Choroid plexus epithelial cell (primary cell): ENCODE data around the gene ZNF446.

ENCODE experiments used
- DNase-seq: peaks from one replicate; pipeline ENCODE4 v3.0.0-alpha.2; 2010; ENCODE audit warnings: low read depth
- H3K4me3 ChIP-seq: 2 replicates; pipeline ENCODE4 v1.5.1; 2011; ENCODE audit warnings: low read depth, mild to moderate bottlenecking, control low read depth, low read length, moderate library complexity
- TF ChIP-seq, protein P1 (sequence below): conservative IDR thresholded peaks from 2 replicates; pipeline ENCODE4 v1.5.1; 2011; ENCODE audit warnings: low read depth, mild to moderate bottlenecking, control low read depth, inconsistent platforms, low read length, moderate library complexity

ZNF446 gene

DNA sequence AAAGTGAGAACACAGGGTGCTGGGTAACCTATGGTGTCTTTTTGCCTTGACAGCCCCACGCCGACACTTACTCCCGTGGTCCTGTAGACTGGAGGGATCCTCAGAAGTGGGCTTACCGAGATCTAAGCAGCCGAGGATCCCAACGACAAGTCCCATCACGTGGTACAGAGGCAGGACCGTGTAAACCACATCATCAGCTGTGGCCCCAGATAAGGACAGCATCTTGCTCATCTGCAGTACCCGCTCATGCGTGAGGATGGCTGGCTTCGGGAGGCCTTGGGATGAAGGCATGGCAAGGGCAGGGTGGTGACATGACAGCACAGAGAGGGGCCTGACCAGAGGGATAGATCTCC lies 33.6 kb downstream of the ZNF446 start:
- H3K4me3 ChIP-seq = no peak overlapping the region
- TF ChIP-seq, protein P1, sequence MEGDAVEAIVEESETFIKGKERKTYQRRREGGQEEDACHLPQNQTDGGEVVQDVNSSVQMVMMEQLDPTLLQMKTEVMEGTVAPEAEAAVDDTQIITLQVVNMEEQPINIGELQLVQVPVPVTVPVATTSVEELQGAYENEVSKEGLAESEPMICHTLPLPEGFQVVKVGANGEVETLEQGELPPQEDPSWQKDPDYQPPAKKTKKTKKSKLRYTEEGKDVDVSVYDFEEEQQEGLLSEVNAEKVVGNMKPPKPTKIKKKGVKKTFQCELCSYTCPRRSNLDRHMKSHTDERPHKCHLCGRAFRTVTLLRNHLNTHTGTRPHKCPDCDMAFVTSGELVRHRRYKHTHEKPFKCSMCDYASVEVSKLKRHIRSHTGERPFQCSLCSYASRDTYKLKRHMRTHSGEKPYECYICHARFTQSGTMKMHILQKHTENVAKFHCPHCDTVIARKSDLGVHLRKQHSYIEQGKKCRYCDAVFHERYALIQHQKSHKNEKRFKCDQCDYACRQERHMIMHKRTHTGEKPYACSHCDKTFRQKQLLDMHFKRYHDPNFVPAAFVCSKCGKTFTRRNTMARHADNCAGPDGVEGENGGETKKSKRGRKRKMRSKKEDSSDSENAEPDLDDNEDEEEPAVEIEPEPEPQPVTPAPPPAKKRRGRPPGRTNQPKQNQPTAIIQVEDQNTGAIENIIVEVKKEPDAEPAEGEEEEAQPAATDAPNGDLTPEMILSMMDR = no peak
- DNase-seq = no peak

DNA sequence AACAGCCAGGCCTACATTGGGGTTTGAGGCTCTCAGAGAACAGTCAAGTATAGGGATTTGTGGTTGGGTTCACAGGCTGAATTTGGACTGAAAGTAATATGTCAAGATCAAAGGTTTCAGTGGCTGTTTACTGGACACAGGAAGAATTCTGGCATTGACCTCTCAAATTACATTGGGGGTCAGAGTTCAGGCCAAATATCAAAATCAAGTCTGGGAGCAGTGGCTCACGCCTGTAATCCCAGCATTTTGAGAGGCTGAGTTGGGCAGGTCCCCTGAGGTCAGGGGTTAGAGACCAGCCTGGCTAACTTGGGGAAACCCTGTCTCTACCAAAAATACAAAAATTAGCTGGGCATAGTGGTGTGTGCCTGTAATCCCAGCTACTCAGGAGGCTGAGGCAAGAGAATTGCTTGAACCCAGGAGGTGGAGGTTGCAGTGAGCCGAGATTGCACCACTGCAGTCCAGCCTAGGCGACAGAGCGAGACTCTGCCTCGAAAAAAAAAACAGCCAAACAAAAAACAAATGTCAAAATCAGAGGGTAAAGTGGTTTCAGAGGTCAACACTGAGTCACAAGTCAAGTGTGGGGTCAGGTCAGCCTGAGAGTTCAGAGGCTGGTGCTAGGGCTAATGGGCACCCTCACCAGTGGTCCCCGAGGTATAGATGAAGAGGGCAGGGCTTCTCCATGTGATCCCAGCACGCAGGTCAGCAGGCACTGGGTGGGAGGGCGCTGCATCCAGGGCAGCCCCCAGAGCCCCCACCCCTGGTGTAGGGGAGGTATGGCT lies 34.1 kb downstream of the ZNF446 start:
- H3K4me3 ChIP-seq = no peak overlapping the region
- DNase-seq = no peak
- TF ChIP-seq, protein P1 = no peak

DNA sequence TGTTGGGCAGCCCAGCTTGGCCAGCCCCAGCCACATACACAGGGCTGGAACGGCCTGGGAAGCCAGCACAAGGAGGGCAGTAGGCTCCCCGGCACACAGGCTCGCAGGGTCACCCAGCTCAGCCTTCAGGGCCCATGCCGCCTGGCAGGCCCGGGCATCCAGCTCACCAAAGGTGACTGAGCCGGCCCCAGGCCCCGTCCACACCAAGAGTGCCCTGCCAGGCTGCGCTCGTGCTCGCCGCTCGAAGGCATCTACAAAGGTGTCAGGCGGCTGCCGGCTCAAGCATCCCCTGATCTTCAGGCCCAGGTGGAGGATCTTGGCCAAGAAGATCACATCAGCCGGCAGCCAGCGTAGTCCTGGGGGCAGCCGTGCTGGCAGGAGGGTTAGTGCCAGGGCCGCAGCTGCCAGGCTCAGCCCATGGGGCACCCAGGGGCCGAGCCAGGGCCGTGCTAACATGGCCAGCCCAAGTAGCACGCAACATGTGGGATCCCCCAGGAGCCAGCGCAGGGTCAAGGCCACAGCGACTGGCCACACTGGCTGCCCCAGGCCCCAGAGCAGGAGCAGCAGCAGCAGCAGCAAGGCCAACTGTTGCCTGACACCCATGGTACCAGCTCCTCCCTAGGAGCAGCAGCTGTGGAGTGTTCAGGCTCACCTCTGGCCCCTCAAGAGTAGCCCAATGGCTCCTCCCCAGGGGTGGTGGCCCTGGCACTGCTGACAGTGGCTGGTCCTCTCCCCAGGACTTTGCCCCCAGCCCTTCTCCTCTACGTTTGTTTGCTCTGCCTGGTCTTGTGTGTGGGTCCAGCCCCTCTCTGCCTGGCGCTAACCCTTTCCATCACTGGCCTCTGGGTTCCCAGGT lies 35.4 kb downstream of the ZNF446 start, which contains the start of gene SLC27A5:
TSS of gene SLC27A5 (minus strand) at position 640 of the 856 bp plus-strand sequence. CDS start at position 603, 37 bp downstream.
- TF ChIP-seq, protein P1 = no peak
- H3K4me3 ChIP-seq = no peak within 1 kb of the TSS
- DNase-seq = no peak

DNA sequence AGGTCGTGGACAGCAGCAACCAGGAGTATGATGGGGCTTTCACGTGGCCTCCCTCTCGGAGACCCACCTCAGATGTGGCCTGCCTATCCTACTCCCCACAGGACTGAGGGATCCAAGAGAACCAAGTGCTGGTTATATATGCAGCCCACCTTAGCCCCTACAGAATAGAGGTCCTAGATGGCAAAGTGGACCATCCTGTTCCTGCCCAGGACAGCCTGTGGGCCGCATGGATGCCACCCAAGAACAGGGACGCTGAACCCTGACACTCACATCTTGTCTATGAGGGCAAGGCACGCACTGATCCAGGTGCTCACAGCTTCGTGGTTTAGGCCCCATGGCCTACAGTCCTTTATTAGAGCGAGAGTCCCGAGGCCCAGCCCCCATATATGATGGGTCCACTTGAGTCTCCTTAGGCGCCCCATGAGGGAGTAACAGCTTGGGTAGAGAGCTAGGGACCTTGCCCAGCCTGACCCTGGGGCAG lies 37.1 kb downstream of the ZNF446 start:
- DNase-seq = no peak
- TF ChIP-seq, protein P1 = no peak

DNA sequence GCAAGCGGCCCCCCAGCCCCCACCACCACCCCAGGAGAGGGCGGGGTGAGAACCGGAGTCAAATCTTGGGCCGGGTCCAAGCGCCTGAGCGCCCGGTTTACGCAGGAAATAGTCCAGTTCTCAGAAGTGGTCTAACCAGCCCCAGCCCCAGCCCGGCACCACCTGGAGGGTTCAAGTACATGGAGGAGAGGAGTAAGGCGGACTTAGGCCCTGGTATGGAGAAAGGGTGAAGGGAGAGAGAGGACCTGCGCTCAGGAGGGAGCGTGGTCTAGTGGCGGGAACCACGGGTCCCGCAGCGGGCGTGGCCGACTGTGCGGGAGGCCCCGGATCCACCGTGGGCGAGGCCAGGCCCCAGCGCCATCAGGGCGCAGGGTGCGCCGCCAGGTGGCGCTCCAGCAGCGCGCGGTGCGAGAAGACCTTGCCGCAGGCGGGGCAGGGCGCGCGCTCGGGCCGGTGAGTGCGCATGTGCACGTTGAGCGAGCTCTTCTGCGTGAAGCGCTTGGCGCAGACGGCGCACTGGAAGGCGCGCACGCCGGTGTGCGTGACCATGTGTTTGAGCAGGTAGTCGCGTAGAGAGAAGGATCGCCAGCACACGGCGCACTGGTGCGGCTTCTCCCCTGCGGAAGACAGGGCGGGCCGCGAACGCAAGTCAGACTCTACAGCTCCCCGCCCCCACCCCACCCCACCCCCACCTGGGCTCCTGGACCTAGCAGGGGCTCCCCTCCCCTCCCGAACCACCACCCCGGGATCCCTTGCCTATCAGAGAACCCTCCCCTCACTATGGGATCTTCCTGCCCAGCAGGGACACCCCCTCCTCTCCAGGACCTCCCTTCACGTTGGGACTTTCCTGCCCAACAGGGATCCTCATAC lies 37.8 kb downstream of the ZNF446 start:
- TF ChIP-seq, protein P1 = peak; percentile 62
- peak overlapping the region; percentile 67 for H3K4me3 ChIP-seq
- DNase-seq = peak; percentile 94

More for the DNA sequence above, 37.1 kb downstream of the ZNF446 start:
- H3K4me3 ChIP-seq = no peak overlapping the region

DNA sequence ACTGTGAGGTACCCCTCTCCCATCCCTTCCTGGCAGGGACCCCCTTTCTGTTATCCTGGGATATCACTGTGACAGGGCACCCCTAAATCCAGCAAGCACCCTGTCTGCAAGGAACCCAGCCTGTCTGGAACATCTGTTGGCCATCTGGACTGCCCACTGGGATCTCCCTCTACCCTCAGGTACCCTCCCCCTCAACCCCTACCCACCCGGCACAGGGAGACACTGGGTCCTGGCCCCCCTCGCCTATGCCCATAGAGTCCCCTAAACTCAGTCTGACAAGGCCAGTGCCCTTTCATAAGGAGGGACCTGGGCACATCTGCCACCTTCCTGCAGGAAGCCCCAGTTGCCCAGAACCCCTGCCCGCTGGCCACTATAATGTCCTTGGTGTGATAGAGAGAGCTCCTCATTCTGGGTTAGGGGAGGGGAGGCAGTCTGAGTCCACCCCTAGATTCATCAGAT lies 38.4 kb downstream of the ZNF446 start:
- TF ChIP-seq, protein P1 = no peak
- DNase-seq = no peak
- peak overlapping the region; percentile 67 for H3K4me3 ChIP-seq
